ENCODE results near the gene MCRIP1. TPM values are rescaled to one million over a fixed set of nuclear protein-coding genes. Genes with fewer than 3 reads are reported as not detected.

Gene MCRIP1
- total and polyA plus RNA-seq, 9 of the 15 experiments (the other 6 are each of a cell fraction or from before 2014, with no cell fraction given) = 0.39 to 35.8 (median 9.7) TPM

GRCh38 chr17:81860756-81861568, 27.9 kb upstream of the MCRIP1 start (continued):
- TF ChIP-seq, protein P1, sequence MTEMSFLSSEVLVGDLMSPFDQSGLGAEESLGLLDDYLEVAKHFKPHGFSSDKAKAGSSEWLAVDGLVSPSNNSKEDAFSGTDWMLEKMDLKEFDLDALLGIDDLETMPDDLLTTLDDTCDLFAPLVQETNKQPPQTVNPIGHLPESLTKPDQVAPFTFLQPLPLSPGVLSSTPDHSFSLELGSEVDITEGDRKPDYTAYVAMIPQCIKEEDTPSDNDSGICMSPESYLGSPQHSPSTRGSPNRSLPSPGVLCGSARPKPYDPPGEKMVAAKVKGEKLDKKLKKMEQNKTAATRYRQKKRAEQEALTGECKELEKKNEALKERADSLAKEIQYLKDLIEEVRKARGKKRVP (CRISPR knock-in tag; IDR thresholded peaks at IDR 0.05) = peak; percentile 83
- peak in 1 of 2 experiments; percentile 20; a peak in 1 of 4 replicates for TF ChIP-seq TBL1XR1 (IDR thresholded peaks at IDR 0.05; ENCODE audit: low read length in 2 of 2)
- peak; percentile 83 to 84 for TF ChIP-seq FOXK2 (conservative IDR thresholded peaks at IDR 0.05 in 1 of 2, IDR thresholded peaks at IDR 0.05 in 1 of 2; ENCODE audit: low read depth in 2 of 2)
- peak; percentile 86 for TF ChIP-seq ZNF165 (CRISPR knock-in tag; IDR thresholded peaks at IDR 0.05; ENCODE audit: borderline replicate concordance)
- TF ChIP-seq PATZ1 (CRISPR knock-in tag; IDR thresholded peaks at IDR 0.05; ENCODE audit: borderline replicate concordance) = no peak
- TF ChIP-seq, protein P2, sequence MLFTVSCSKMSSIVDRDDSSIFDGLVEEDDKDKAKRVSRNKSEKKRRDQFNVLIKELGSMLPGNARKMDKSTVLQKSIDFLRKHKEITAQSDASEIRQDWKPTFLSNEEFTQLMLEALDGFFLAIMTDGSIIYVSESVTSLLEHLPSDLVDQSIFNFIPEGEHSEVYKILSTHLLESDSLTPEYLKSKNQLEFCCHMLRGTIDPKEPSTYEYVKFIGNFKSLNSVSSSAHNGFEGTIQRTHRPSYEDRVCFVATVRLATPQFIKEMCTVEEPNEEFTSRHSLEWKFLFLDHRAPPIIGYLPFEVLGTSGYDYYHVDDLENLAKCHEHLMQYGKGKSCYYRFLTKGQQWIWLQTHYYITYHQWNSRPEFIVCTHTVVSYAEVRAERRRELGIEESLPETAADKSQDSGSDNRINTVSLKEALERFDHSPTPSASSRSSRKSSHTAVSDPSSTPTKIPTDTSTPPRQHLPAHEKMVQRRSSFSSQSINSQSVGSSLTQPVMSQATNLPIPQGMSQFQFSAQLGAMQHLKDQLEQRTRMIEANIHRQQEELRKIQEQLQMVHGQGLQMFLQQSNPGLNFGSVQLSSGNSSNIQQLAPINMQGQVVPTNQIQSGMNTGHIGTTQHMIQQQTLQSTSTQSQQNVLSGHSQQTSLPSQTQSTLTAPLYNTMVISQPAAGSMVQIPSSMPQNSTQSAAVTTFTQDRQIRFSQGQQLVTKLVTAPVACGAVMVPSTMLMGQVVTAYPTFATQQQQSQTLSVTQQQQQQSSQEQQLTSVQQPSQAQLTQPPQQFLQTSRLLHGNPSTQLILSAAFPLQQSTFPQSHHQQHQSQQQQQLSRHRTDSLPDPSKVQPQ (CRISPR knock-in tag; IDR thresholded peaks at IDR 0.05; ENCODE audit: borderline replicate concordance) = peak; percentile 85; the same call in 1 of the 2 replicates
- no peak for TF ChIP-seq KLF16 (IDR thresholded peaks at IDR 0.05)
- TF ChIP-seq SRF (CRISPR knock-in tag; IDR thresholded peaks at IDR 0.05) = peak; percentile 66 to 87; a peak in 1 of 4 replicates
- no peak for TF ChIP-seq BCLAF1 (IDR thresholded peaks at IDR 0.05; ENCODE audit: borderline replicate concordance in 1 of 2, control insufficient read depth in 1 of 2, low read depth in 2 of 2, low read length in 1 of 2)
- peak; percentile 85 for TF ChIP-seq TAF1 (IDR thresholded peaks at IDR 0.05; ENCODE audit: control insufficient read depth, extremely low read depth, insufficient read depth, low read length, severe bottlenecking)
- no peak for TF ChIP-seq RHOXF2B (CRISPR knock-in tag; conservative IDR thresholded peaks at IDR 0.05)
- peak; percentile 79 for TF ChIP-seq HNRNPLL (IDR thresholded peaks at IDR 0.05; ENCODE audit: low read depth, low read length, poor library complexity, severe bottlenecking)
- TF ChIP-seq RNF2 (IDR thresholded peaks at IDR 0.05) = 0 out of 2 replicates have a peak, but pooled peaks have one; percentile 15
- no peak for TF ChIP-seq RAD51 (IDR thresholded peaks at IDR 0.05; ENCODE audit: borderline replicate concordance, low read depth)
- no peak for TF ChIP-seq ZNF696 (CRISPR knock-in tag; conservative IDR thresholded peaks at IDR 0.05)
- TF ChIP-seq ILK (tag; IDR thresholded peaks at IDR 0.05; ENCODE audit: borderline replicate concordance, low read depth) = peak; percentile 30; the same call in 1 of the 2 replicates

All from K562 (cell line).